ENCODE data around the gene PNLIPRP1.

The PNLIPRP1 gene

GRCh38 chr10:116590590-116591444 lies at the start of gene PNLIPRP1:
Gene PNLIPRP1 (plus strand): TSS chr10:116590959. CDS start chr10:116591130, 171 bp downstream.
- no peak within 1 kb of the TSS for H3K4me3 ChIP-seq (ENCODE audit: low read depth, low read length)

DNA sequence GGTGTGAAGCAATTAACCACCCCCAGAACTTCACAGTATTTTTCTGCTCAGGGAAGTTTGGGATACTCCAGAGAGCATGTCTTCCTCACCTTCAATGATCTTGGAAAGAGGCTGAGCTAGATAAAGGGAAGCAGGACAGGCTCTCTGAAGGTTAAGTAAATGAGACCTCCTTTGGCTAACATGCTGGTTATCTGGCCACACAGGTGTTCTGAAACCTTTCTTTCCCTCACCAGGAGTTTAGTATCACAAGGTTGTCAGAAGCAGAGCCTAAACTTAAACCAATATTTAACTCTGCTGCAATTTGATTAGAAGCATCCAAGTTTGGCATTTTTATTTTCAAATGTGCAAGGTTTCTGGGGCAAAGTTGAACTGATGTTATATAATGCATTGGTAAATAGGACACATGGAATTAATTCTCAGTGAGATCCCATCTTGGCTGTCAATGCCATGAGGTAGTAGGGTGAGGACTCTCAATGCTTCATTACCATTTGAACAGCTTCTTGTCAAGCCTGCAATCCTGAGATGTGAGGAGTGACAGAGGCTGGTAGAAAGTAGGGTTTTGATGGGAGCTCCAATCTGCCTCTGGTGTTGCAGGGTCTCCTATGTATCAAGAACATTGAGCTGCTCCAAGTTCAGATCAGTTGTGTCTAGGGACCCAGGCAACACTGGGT lies 48.6 kb upstream of the PNLIPRP1 start:
- no peak overlapping the region for H3K4me3 ChIP-seq (ENCODE audit: low read depth, low read length)

DNA sequence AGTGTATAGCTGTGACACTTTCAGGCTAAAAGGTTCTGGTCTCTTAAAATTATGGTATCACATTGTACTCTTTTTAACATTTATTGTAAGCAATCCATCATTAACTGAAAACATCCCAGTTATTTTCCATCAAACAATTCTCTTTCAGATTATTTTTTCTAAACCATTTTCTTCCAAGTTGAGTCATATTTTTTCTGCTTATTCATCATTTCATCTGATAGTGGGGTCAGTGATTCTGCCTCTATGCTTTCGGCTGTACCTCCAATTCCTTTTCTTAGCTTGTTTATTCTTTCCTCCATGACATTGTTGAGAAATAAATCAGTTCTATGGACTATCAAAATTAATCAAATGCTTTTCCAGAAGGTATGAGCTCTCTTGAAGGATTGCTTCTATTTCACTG lies 45.6 kb upstream of the PNLIPRP1 start:
- H3K4me3 ChIP-seq (ENCODE audit: low read depth, low read length): no peak overlapping the region

GRCh38 chr10:116545756-116546155 lies 45.0 kb upstream of the PNLIPRP1 start, which contains the start of gene PNLIP:
Gene PNLIP (plus strand): TSS chr10:116545931. CDS start chr10:116546093, 162 bp downstream.
- H3K4me3 ChIP-seq (ENCODE audit: low read depth, low read length): no peak within 1 kb of the TSS

- H3K4me3 ChIP-seq (ENCODE audit: low read depth, low read length): no peak overlapping the region
These were observed 42.5 kb upstream of the PNLIPRP1 start for GRCh38 chr10:116548301-116548700.

DNA sequence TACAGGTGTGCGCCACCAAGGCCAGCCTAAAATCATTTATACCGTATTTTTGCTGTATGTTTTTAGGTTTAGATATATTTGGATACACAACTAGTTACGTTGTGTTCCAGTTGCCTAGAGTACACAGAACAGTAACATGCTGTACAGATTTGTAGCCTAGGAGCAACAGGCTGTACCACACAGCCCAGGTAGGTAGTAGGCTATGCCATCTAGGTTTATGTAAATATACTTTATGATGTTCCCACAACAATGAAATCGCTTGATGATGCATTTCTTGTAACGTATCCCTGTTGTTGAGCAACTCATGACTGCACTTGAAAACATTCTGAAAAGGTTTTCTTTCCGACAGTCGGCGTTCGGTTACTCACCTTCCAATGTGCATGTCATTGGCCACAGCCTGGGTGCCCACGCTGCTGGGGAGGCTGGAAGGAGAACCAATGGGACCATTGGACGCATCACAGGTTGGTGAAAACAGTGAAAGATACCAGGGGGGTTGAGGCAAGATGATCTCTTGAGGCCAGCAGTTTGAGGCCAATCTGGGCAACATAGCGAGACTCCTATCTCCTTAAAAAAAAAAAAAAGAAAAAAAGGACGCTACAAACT lies 37.3 kb upstream of the PNLIPRP1 start:
- H3K4me3 ChIP-seq (ENCODE audit: low read depth, low read length): no peak overlapping the region

- H3K4me3 ChIP-seq (ENCODE audit: low read depth, low read length): no peak overlapping the region
These were observed 36.1 kb upstream of the PNLIPRP1 start for GRCh38 chr10:116554628-116555027.

DNA sequence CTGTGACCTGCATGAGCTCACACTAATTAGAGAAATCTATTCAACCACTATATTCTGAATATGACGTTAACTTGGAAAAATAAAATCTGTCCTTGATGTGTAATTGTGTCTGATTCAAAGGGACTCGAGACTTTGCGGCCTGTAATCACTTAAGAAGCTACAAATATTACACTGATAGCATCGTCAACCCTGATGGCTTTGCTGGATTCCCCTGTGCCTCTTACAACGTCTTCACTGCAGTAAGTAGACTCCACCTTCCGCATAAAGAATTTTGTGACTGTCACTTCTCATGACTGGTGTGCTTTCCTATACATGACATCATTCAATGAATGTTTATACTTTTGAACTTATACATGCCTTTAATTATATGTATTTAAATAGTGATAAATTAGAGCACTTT lies 34.9 kb upstream of the PNLIPRP1 start:
- H3K4me3 ChIP-seq (ENCODE audit: low read depth, low read length): no peak overlapping the region

- no peak overlapping the region for H3K4me3 ChIP-seq (ENCODE audit: low read depth, low read length)
These were observed 33.4 kb upstream of the PNLIPRP1 start for GRCh38 chr10:116557305-116557880.

DNA sequence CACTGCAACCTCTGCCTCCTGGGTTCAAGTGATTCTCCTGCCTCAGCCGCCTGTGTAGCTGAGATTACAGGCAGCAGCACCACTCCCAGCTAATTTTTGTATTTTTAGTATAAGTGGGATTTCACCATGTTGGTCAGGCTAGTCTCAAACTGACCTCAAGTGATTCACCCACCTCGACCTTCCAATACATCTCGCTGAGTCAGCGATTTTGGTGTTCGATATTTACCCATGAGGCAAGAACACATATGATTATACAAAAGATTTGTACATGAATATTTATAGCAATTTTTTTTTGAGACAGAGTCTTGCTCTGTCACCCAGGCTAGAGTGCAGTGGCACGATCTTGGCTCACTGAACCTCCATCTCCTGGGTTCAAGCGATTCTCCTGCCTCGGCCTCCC lies 25.2 kb upstream of the PNLIPRP1 start:
- H3K4me3 ChIP-seq (ENCODE audit: low read depth, low read length): no peak overlapping the region

GRCh38 chr10:116566932-116567331 lies 23.8 kb upstream of the PNLIPRP1 start:
- no peak overlapping the region for H3K4me3 ChIP-seq (ENCODE audit: low read depth, low read length)

DNA sequence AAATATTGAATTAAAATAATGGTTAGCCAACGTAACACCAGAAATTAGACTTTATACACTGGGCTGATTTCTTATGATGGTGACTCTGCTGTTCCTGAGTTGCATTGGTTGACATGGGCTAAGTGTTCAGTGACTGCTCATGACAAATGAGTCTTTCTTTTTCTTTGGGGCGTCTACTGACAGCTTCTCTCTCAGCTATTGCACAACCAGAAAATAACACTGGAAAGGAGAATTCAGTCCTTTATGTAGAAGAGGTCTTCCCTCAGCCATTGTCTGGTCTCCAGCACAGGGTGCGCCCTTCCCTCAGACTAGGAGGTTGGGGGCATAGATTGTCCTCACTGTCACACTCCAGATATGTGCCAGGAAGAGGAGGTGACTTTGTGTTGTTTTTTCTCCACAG lies 23.4 kb upstream of the PNLIPRP1 start:
- H3K4me3 ChIP-seq (ENCODE audit: low read depth, low read length): no peak overlapping the region

DNA sequence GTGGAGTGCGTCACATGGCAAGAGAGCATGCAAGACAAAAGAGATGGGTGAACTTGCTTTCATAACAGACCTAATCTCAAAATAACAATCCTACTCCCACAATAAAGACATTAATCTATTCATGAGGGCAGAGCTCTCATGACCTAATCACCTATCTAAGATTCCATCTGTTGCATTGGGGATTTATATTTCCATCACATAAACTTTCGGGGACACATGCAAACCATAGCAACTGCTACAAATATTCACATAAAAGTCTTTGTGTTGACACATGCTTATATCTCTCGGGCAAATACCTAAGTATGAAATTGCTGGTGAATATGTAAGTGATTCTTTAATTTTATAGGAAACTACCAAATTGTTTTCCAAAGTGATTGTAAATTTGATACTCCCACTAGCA lies 16.0 kb upstream of the PNLIPRP1 start:
- no peak overlapping the region for H3K4me3 ChIP-seq (ENCODE audit: low read depth, low read length)

DNA sequence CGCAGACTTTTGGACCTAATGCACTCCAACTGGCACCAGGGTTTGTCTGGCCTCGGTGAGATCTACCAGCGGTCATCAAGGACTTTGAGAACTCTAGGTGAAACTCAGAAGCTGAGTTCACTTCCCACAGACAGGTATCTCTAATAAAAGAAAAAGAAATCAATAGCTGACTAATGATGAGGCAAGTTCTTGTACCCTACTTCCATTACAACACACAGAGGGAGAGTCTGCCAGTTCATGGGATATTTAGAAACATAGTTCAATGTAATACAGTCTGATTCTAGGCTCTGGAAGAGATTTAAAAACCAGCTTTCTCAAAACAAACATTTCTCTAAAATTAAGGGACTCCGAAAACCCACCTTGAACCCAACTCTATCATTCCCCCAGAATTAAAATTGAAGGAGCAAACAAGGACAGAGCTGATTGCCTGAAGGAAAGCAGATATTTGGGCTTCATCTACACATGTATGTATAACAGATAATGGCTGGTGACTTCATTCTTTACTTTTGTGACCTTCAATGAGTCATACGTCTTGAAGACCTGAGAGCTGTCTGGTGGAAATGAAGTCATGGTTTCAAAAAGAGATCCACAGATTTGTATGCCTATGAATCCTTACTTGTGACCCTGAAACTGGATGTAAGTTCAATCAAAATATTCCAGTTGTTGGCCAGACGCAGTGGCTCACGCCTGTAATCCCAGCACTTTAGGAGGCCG lies 2.7 kb upstream of the PNLIPRP1 start:
- H3K4me3 ChIP-seq (ENCODE audit: low read depth, low read length): no peak overlapping the region

GRCh38 chr10:116588995-116589394 lies 1.8 kb upstream of the PNLIPRP1 start:
- H3K4me3 ChIP-seq (ENCODE audit: low read depth, low read length): no peak overlapping the region

DNA sequence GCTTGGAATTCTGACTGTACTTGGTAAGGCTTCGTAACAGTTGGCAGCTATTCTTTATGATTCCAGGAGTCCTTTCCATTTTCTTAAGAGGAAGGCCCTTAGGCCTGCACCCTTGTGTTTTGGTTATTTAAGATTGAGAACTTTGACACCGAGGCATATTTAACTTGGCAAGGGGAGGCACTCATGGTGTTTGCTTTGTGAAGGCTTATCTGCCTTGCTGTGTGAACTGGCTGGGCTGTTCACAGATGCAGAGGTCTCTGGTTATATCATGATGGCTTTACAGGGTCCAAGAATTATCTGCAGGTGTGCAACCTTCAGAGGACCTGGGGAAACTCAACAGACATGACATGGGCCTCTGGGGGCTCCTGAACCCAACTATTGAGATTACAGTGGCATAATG lies 833 bp upstream of the PNLIPRP1 start:
- no peak overlapping the region for H3K4me3 ChIP-seq (ENCODE audit: low read depth, low read length)

GRCh38 chr10:116593139-116593740 lies 2.5 kb downstream of the PNLIPRP1 start:
- H3K4me3 ChIP-seq (ENCODE audit: low read depth, low read length): no peak overlapping the region

DNA sequence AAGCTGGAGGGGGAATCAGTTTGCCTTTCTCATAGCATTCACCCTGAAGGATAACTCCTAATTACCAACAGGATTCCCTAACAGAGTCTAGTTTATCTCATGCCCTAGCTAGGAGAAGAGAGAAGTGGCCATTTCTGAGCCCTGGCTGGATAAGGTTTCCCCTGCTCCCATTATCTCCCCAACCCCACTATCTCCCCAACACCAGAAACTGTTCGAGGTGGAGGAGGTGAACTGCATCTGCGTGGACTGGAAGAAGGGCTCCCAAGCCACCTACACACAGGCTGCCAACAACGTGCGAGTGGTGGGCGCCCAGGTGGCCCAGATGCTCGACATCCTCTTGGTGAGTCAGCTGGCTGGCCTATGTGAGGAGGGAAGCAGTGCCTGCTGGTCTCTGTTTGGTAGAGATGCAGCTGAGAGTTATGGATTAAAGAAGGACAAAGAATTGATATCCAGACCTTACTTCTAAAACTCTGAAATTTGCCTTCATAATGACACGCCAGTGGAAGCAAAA lies 3.8 kb downstream of the PNLIPRP1 start:
- H3K4me3 ChIP-seq (ENCODE audit: low read depth, low read length): no peak overlapping the region

DNA sequence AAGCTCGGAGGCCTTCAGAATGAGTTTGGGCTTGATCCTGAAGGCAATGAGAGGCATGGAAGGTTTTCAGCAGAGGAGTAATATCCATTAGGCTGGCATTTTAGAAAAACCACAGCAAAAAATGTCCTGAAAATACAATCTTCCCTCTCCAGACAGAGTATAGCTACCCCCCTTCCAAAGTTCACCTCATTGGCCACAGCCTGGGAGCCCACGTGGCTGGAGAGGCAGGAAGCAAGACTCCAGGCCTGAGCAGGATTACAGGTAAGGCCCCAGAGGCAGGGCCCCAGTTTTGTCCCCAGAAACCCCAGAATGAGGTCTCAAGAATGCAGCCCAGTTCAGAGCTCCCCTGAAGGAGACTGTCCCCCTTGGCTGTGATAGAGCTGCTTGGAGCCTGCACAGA lies 5.3 kb downstream of the PNLIPRP1 start:
- H3K4me3 ChIP-seq (ENCODE audit: low read depth, low read length): no peak overlapping the region

DNA sequence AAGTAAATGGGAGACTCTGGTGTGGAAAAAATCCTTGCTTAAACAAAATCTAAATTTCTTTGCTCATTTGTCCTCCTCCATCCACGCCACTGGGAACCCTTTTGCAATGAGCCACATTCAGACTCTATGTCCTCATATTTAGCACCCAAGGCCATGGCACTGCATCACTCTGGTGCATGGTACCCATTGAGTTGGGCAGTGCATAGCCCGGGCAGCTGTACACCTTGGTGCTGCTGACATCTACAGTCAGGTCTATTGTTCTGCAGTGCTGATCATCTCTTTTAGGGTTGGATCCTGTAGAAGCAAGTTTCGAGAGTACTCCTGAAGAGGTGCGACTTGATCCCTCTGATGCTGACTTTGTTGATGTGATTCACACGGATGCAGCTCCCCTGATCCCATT lies 6.8 kb downstream of the PNLIPRP1 start:
- no peak overlapping the region for H3K4me3 ChIP-seq (ENCODE audit: low read depth, low read length)

All from iPS-11a (cell line).